Globus pallidus (tissue), 1 donor: ENCODE measurements around the gene ZIC1.
A peak's percentile ranks its signal among the peaks of the same experiment; 100 is the strongest.

Source experiments
- DNase-seq: peaks from one replicate; pipeline ENCODE4 v3.0.0-alpha.2; 2015; ENCODE audit warnings: low spot score

ZIC1 gene

DNA sequence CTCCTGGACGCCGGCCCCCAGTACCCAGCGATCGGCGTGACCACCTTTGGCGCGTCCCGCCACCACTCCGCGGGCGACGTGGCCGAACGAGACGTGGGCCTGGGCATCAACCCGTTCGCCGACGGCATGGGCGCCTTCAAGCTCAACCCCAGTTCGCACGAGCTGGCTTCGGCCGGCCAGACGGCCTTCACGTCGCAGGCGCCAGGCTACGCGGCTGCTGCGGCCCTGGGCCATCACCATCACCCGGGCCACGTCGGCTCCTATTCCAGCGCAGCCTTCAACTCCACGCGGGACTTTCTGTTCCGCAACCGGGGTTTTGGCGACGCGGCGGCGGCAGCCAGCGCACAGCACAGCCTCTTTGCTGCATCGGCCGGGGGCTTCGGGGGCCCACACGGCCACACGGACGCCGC lies 956 bp downstream of the ZIC1 start:
- no peak for DNase-seq

GRCh38 chr3:147410526-147411237 lies 1.5 kb downstream of the ZIC1 start:
- DNase-seq = no peak

- DNase-seq = no peak
These were observed 2.2 kb downstream of the ZIC1 start for GRCh38 chr3:147411238-147411814.

- DNase-seq = no peak
These were observed 2.7 kb downstream of the ZIC1 start for GRCh38 chr3:147411815-147412241.

GRCh38 chr3:147412261-147412916 lies 3.2 kb downstream of the ZIC1 start:
- DNase-seq = no peak

DNA sequence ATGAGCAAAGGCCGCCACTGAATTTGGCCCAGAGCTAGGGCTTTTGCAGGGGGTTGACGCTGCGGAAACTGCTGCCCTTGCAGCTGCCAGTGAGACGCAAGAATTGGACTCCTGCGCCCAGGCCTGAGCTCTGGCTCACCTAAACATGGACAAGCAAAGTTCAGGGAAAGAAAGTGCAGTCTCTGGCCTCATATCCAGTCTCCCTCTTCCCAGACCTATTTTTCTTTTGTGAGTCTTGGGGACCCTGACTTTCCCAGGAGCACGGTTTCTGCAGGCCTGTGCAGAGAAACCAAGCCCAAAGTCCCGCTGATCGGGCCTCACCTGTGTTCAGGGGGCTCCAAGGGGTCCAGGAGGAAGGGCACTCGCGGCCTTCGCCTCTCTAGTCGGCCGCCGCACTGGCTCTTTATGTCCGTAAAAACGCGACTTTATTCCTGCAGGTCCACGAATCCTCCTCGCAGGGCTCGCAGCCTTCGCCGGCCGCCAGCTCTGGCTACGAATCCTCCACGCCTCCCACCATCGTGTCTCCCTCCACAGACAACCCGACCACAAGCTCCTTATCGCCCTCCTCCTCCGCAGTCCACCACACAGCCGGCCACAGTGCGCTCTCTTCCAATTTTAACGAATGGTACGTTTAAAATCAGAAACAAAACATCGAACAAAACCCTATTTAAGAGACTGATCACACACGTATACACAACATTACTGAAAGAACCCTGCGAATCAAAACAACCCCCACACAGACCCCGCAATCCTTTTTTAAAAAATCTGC lies 3.9 kb downstream of the ZIC1 start:
- DNase-seq = no peak

GRCh38 chr3:147413686-147414389 lies 4.7 kb downstream of the ZIC1 start:
- no peak for DNase-seq

GRCh38 chr3:147414390-147415138 lies 5.4 kb downstream of the ZIC1 start:
- DNase-seq = no peak

GRCh38 chr3:147415286-147415685 lies 6.1 kb downstream of the ZIC1 start:
- DNase-seq = no peak

GRCh38 chr3:147415874-147416273 lies 6.7 kb downstream of the ZIC1 start:
- DNase-seq = no peak

DNA sequence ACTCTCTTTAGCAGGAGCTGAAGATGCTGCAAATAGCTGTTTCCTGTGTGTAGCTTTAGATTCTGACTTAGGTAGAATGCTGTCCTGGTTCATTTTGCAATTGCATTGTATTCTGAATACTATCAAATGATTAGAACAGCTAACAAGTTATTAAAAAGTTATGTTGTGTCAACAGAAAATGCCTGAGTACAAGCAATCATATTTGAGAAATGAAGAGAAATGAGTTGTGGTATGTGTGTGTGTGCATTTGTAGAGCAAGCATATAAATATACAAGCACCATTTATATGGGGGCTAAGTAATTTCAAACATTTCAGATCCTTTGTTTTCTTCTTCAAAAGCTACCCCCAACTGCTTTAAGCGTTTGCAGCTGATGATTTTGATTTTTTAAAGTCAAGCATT lies 7.8 kb downstream of the ZIC1 start:
- no peak for DNase-seq

DNA sequence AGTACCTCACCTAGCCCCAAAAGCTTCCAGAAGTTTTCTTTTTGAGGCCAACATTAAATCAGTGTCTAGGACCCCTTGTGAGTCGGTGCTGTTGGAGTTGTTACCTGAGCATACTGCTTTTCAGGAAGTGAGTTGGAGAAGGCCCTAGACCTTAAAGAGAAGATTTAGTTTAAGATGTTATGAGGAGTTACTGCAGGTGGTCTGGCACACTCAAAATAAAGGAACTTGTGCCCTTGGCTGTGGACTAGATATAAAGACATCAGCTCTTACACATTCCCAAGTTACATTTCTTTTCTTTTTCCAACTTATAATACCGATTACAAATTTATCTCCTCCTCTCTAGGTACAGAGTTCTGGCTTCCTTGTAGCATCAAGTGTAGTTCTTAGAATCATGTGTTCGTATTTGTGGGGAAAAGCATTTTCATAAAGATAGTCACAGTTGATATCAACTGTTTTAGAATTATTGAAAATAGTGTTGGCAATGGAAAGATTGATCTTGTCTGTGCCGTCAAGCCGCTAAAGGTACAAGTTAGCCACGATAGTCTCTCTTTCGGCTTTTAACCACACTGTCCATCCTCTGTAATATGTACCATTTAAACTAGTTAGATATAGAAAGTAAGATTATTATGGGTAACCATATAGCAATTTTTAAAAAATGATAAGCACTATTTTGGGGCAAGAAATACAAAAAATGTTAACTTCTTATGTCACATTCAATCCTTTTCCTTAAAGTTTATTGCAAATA lies 8.6 kb downstream of the ZIC1 start:
- DNase-seq = no peak

DNA sequence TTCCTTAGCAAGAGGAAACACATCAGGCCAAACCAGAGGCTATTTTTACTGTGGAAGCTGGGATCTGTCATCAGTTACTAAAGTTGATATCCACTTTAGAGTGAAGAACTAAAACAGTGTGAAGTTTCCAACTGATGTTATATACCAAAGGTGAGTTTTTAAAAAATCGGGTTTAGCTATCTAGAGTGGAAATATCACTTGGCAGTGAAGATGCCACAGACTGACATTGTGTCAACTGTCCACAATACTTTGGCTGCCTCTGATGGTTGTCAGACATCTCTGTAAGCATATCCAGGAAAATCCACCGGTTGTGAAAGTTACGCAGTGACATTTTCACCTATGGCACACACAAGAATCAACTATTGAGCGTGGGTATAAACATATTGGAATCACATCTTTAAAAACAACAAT lies 9.2 kb downstream of the ZIC1 start:
- DNase-seq = no peak

- peak; percentile 90 for DNase-seq
These were observed 9.9 kb downstream of the ZIC1 start for GRCh38 chr3:147418808-147419701.

DNA sequence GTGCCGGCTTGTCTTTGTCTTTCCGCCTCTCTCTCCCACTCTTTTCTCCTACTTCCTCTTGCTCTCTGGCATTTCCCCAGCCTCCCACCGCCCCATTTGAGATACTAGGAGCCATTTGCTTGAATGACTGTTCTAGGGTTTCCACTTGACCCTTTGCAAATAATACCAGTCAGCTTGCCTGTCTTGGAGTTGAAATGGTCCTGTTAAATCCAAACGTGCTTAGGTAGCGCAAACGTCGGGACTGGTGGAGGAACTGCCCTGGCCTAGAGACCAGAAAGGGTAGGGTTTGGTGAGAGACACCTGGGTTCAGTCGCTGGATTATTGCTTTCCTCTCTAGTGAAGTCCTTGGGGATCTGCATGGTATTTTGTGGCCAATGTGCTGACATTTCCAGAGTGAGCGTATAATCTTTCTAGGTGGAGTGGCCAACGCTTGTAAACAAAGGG lies 10.6 kb downstream of the ZIC1 start:
- no peak for DNase-seq

DNA sequence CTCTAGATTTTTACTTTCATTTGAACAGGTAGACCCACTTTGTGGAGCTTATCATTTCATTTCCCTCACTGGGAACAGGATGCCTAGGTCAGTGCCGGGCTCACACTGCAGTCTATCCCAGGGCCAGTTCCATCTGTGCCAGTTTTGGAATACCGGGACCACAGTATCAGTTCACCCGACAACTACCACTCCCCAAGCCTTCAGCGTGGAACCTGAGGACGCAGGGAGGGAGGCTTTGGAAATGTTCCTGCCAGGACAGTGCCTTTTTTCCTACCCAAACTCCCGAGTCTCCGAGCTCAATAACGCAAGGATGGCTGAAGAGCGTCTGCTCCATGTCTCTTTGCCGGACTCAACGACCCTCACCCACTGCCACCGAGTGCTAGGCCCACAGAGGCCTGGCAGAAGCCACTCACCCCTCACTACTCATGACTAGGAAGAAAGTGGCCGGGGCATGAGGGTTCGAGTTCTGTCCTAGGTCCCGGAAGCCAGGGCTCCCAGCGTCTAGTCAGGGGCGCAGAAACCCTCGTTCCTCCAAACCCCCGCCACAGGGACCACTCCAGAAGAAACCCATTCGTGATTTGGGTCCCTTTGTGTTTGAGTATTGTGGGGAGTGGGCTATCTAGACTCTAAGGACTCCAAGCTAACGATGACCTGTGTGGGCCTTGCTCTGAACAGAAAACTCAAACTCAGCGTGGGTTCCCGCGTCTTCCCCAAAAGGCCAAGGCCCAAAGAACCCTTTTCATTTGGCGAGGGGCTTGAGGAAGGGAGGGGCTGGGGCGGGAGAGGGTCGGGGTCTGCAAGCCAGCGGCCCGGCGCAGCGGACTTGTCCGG lies 11.4 kb downstream of the ZIC1 start:
- DNase-seq = no peak

DNA sequence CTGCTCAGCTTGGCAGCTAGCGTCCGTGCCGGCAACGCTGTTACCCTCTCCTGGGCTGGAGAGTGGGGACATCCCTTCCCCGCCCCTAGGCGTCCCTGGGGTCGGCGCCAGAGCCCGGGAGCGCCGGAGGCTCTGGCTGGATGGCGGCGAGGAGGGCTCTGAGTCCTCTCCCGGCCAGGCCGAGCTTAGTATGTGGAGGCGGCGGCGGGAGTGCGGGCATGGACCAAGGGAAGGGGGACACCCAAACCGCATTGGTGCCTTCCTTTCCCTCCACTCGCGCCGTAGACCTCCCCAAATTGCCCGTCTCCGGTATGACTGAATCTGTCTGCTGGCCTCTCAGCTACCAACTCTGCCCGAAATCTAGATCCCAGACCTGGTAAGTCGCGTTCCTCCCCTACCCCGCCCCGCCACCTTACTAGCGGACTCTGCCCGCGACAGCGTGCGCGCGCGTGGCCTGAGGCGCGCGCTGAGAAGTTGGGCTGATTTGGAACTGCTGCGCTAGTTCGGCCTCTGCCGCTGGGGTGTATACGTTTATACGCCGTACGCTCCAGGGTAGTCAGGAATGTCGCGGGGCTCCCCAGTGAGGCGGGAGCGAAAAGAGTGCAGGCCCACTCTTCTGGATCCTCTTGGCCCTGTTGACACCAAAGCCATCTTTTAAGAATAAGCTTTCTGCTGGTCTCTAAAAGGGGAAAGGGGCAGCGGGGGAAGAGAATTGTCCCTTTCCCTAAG lies 12.2 kb downstream of the ZIC1 start:
- DNase-seq = no peak

GRCh38 chr3:147422196-147422595 lies 13.0 kb downstream of the ZIC1 start:
- no peak for DNase-seq
